Measurements from ENCODE around the gene TPRG1L. TPM values are rescaled to one million over a fixed set of nuclear protein-coding genes. Genes with fewer than 3 reads are reported as not detected.
A peak's percentile ranks its signal among the peaks of the same experiment; 100 is the strongest.
"Not testable (repeated sequence)": the region's sequence is repeated elsewhere in the genome, so short reads cannot be mapped to it uniquely, and the experiment has no call there.

Gene TPRG1L
- total and polyA plus RNA-seq, 10 donors: 19.9 to 45.9 (median 31.5) TPM

DNA sequence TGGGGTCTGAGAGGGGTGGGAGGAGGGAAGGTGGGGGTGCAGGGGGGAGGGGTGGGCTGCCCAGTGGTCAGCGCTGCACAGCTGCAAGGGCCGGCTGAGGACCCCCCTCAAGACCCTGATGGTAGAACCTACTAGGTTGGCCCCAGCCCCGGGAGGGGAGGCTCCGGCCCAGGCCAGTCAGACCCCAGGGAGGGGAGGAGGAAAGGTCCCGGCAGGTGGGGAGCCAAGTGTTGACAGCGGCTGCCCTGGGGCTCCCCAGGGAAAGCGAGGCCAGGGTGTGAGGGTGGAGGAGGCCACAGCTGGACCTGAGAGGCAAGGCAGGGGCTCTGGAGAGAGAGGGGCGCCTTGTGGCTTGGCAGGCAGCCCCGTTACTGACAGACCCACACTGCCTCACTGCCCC lies 44.6 kb upstream of the TPRG1L start:
- H3K36me3 ChIP-seq: no peaks in the 10 kb centered on the region
- TF ChIP-seq POLR2AphosphoS5 (IDR thresholded peaks at IDR 0.05): no peak
- no peak for TF ChIP-seq POLR2A (IDR thresholded peaks at IDR 0.05)
- TF ChIP-seq CTCF (IDR thresholded peaks at IDR 0.05 in 8 of 11, conservative IDR thresholded peaks at IDR 0.05 in 3 of 11): no peak
- H3K4me3 ChIP-seq: no peak overlapping the region
- peaks cover 0 to 30% (median 0%) of the 10 kb centered on the region in 7 donors for H3K27me3 ChIP-seq (replicated peaks in 1 of 7)
- no peak for DNase-seq
- no peaks in the 10 kb centered on the region for H3K9me3 ChIP-seq
- intact Hi-C loops (cut with DNase I; ENCODE audit: low total_unique reads): no loop called here
- H3K4me1 ChIP-seq: peaks cover 0 to 22% (median 3%) of the 10 kb centered on the region in 6 donors
- H3K27ac ChIP-seq: no peak overlapping the region
- 65 to 79% (median 74%) methylated on average over 9 of the region's 9 CpGs for WGBS, 5 donors

GRCh38 chr1:3581296-3582036 lies 43.3 kb upstream of the TPRG1L start:
- H3K9me3 ChIP-seq: no peaks in the 10 kb centered on the region
- H3K27ac ChIP-seq: no peak overlapping the region
- peaks cover 0 to 22% (median 3%) of the 10 kb centered on the region in 6 donors for H3K4me1 ChIP-seq
- no peak for TF ChIP-seq POLR2A (IDR thresholded peaks at IDR 0.05)
- peak in 1 of 3 donors; percentile 6 for TF ChIP-seq POLR2AphosphoS5 (IDR thresholded peaks at IDR 0.05)
- H3K4me3 ChIP-seq: no peak overlapping the region
- no peaks in the 10 kb centered on the region for H3K36me3 ChIP-seq
- 30 to 64% (median 48%) methylated on average over 10 to 16 of the region's 16 CpGs for WGBS, 5 donors
- intact Hi-C loops (cut with DNase I; ENCODE audit: low total_unique reads): no loop called here
- DNase-seq: no peak
- peaks cover 0 to 30% (median 0%) of the 10 kb centered on the region in 7 donors for H3K27me3 ChIP-seq (replicated peaks in 1 of 7)

DNA sequence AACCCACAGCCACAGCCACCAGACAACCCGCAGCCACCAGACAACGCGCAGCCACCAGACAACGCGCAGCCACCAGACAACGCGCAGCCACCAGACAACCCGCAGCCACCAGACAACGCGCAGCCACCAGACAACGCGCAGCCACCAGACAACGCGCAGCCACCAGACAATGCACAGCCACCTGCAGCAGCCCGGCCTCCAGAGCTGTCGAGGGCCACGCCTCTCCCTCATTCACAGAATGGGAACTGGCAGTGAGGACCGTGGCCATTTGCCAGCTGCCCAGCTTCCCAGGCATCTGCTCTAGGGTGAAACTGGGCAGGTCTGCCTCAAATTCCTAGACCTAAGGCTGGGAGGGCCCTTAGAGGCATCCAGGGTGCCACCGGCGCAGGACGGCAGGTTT lies 41.1 kb upstream of the TPRG1L start:
- H3K27ac ChIP-seq; intact Hi-C loops (cut with DNase I; ENCODE audit: low total_unique reads); H3K36me3 ChIP-seq; H3K9me3 ChIP-seq; H3K4me3 ChIP-seq; DNase-seq: not testable (repeated sequence)
- peaks cover 0 to 28% (median 0%) of the 10 kb centered on the region in 7 donors for H3K27me3 ChIP-seq (replicated peaks in 1 of 7)
- H3K4me1 ChIP-seq: peaks cover 0 to 12% (median 0%) of the 10 kb centered on the region in 6 donors
- WGBS, 5 donors: 81 to 90% (median 87%) methylated on average over 4 to 20 of the region's 21 CpGs

- intact Hi-C loops (cut with DNase I; ENCODE audit: low total_unique reads): no loop called here
- 70 to 87% (median 86%) methylated on average over 7 of the region's 7 CpGs for WGBS, 5 donors
- no peak overlapping the region for H3K27ac ChIP-seq
- no peak for DNase-seq
- no peaks in the 10 kb centered on the region for H3K9me3 ChIP-seq
- peaks cover 0 to 28% (median 0%) of the 10 kb centered on the region in 7 donors for H3K27me3 ChIP-seq (replicated peaks in 1 of 7)
- peaks cover 0 to 17% (median under 1%) of the 10 kb centered on the region in 6 donors for H3K4me1 ChIP-seq
- no peak overlapping the region for H3K4me3 ChIP-seq
- TF ChIP-seq POLR2A (IDR thresholded peaks at IDR 0.05) (no peak), POLR2AphosphoS5 (IDR thresholded peaks at IDR 0.05) (no peak), CTCF (IDR thresholded peaks at IDR 0.05 in 8 of 11, conservative IDR thresholded peaks at IDR 0.05 in 3 of 11) (no peak)
- no peaks in the 10 kb centered on the region for H3K36me3 ChIP-seq
Measured at GRCh38 chr1:3584915-3585314, 39.9 kb upstream of the TPRG1L start.

DNA sequence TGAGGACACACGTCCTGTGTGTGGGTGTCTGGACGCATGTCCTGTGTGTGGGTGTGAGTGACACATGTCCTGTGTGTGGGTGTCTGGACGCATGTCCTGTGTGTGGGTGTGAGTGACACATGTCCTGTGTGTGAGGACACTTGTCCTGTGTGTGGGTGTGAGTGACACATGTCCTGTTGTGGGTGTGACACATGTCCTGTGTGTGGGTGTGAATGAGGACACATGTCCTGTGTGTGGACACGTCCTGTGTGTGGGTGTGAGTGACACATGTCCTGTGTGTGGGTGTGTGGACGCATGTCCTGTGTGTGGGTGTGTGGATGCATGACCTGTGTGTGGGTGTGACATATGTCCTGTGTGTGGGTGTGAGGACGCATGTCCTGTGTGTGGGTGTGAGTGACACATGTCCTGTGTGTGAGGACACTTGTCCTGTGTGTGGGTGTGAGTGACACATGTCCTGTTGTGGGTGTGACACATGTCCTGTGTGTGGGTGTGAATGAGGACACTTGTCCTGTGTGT lies 39.4 kb upstream of the TPRG1L start:
- H3K36me3 ChIP-seq; H3K27ac ChIP-seq; intact Hi-C loops (cut with DNase I; ENCODE audit: low total_unique reads); H3K4me3 ChIP-seq; H3K9me3 ChIP-seq; DNase-seq: not testable (repeated sequence)
- Histone ChIP-seq H3K27me3 (replicated peaks in 1 of 7) (peaks cover 0 to 26% (median 0%) of the 10 kb centered on the region in 7 donors), H3K4me1 (peaks cover 0 to 22% (median 3%) of the 10 kb centered on the region in 6 donors)
- 61 to 73% (median 67%) methylated on average over 6 of the region's 6 CpGs for WGBS, 5 donors

All from spleen (tissue), 11 donors.